GM12878 (cell line): ENCODE measurements around the gene ALDH3A2. TPM values are rescaled to one million over a fixed set of nuclear protein-coding genes. Genes with fewer than 3 reads are reported as not detected.

ENCODE experiments used
- ATAC-seq: fragments of 200-7000 bp; cut with Tn5 transposase; 3 replicates; pipeline ENCODE4 v1.9.1; 2020; ENCODE audit warnings: mild to moderate bottlenecking, moderate library complexity
- BruUV-seq: library from RNA; stranded (reverse); fragments of 400-500 nt; replicated peaks from 2 replicates; lab custom pipeline; 2021; lab: Mats Ljungman, UMichigan
- CTCF ChIA-PET: fragments of 300-600 bp; sonication (Branson Sonifier 250); formaldehyde crosslinking; extraction: SDS; loops from one replicate; lab custom pipeline; 2021; ENCODE audit warnings: inconsistent platforms; lab: Yijun Ruan, JAX
- POLR2A ChIA-PET: fragments of 350-600 bp; formaldehyde crosslinking; extraction: SDS; loops from one replicate; lab custom pipeline; 2021; ENCODE audit warnings: inconsistent platforms; lab: Charles Lee
- RAD21 ChIA-PET: fragments of 300-600 bp; sonication (Branson Sonifier 250); formaldehyde crosslinking; loops from one replicate; lab custom pipeline; 2023; ENCODE audit warnings: antibody characterized with exemption; ENCODE audit not compliant: unreplicated experiment; lab: Charles Lee
- SMC1A ChIA-PET: fragments of 300-600 bp; sonication (Branson Sonifier 250); formaldehyde crosslinking; loops from one replicate; lab custom pipeline; 2023; ENCODE audit not compliant: unreplicated experiment, uncharacterized antibody; lab: Charles Lee
- DNase-seq: peaks from one replicate; pipeline ENCODE4 v3.0.0-alpha.2; 2011; ENCODE audit warnings: low read depth, low spot score
- FAIRE-seq: peaks from 3 replicates; lab custom pipeline; 2011; peaks lifted over from hg19 to GRCh38; lab: Jason Lieb, UNC
- H2AFZ ChIP-seq: 2 replicates; pipeline ENCODE4 v1.6.0; 2011; ENCODE audit warnings: low read depth, low read length, control low read depth; ENCODE audit not compliant: control insufficient read depth
- H3K27ac ChIP-seq: 2 replicates; pipeline ENCODE4 v1.5.1; 2011; ENCODE audit warnings: control low read depth; ENCODE audit not compliant: control insufficient read depth, insufficient read depth
- H3K27me3 ChIP-seq, 2 experiments: replicated peaks in 1 of 2; 2 replicates each; pipeline versions ENCODE4 v1.6.0 to v1.6.1; 2011; ENCODE audit warnings: low read length in 1 of 2; ENCODE audit not compliant: control insufficient read depth in 2 of 2, insufficient read depth in 2 of 2
- H3K36me3 ChIP-seq, 2 experiments: 2 replicates each; pipeline ENCODE4 v1.5.1; 2011; ENCODE audit warnings: low read length in 1 of 2; ENCODE audit not compliant: control insufficient read depth in 2 of 2, insufficient read depth in 2 of 2
- H3K4me1 ChIP-seq: 2 replicates; pipeline ENCODE4 v1.6.1; 2011; ENCODE audit warnings: mild to moderate bottlenecking, low read length, moderate library complexity, mixed read lengths; ENCODE audit not compliant: control insufficient read depth, insufficient read depth
- H3K4me2 ChIP-seq: 2 replicates; pipeline ENCODE4 v1.6.0; 2011; ENCODE audit warnings: control low read depth; ENCODE audit not compliant: control insufficient read depth, insufficient read depth
- H3K4me3 ChIP-seq: fragments of 200-600 bp; sonication (generic); 2 replicates; pipeline ENCODE4 v1.5.1; 2016
- H3K79me2 ChIP-seq: 2 replicates; pipeline ENCODE4 v1.6.0; 2011; ENCODE audit warnings: low read length; ENCODE audit not compliant: control insufficient read depth, insufficient read depth
- H3K9ac ChIP-seq: 2 replicates; pipeline ENCODE4 v1.8.0; 2011; ENCODE audit warnings: low read length, control low read depth, mixed read lengths; ENCODE audit not compliant: control insufficient read depth, insufficient read depth
- H3K9me3 ChIP-seq: replicated peaks from 3 replicates; pipeline ENCODE4 v1.5.1; 2011; ENCODE audit warnings: mild to moderate bottlenecking, low read length; ENCODE audit not compliant: control insufficient read depth, insufficient read depth
- H4K20me1 ChIP-seq: 2 replicates; pipeline ENCODE4 v1.6.0; 2011; ENCODE audit not compliant: control insufficient read depth, insufficient read depth
- EED ChIP-seq: sonication (generic); IDR thresholded peaks from 2 replicates; pipeline ENCODE4 v1.6.1; 2016; ENCODE audit warnings: antibody characterized with exemption, low read depth
- EZH2 ChIP-seq: IDR thresholded peaks from 2 replicates; pipeline ENCODE4 v1.6.1; 2012; ENCODE audit warnings: low read depth, mild to moderate bottlenecking, control low read depth, inconsistent platforms, low read length, borderline replicate concordance; ENCODE audit not compliant: control insufficient read depth
- FOXK2 ChIP-seq: fragments of 450-650 bp; IDR thresholded peaks from 2 replicates; pipeline ENCODE4 v1.6.1; 2017; ENCODE audit warnings: mild to moderate bottlenecking, moderate library complexity
- FOXM1 ChIP-seq: IDR thresholded peaks from 2 replicates; pipeline ENCODE4 v1.6.1; 2012; ENCODE audit warnings: low read depth, mild to moderate bottlenecking, inconsistent platforms, low read length, moderate library complexity
- GABPA ChIP-seq: IDR thresholded peaks from 2 replicates; pipeline ENCODE4 v1.6.1; 2014; ENCODE audit warnings: antibody characterized with exemption, low read depth, mild to moderate bottlenecking, inconsistent platforms
- HDAC2 ChIP-seq: fragments of 200-600 bp; sonication (generic); IDR thresholded peaks from 2 replicates; pipeline ENCODE4 v1.6.1; 2017
- HDAC6 ChIP-seq: fragments of 200-600 bp; sonication (generic); IDR thresholded peaks from one replicate; pipeline ENCODE4 v1.8.0; 2017; ENCODE audit warnings: antibody characterized with exemption; ENCODE audit not compliant: unreplicated experiment
- IKZF1 ChIP-seq: fragments of 450-650 bp; conservative IDR thresholded peaks from 2 replicates; pipeline ENCODE4 v1.6.1; 2017; ENCODE audit warnings: antibody characterized with exemption, mild to moderate bottlenecking
- MAX ChIP-seq: IDR thresholded peaks from 2 replicates; pipeline ENCODE4 v1.6.1; 2012; ENCODE audit warnings: low read depth, low read length, improper control_type of control experiment
- MEF2A ChIP-seq: IDR thresholded peaks from 2 replicates; pipeline ENCODE4 v1.6.1; 2011; ENCODE audit warnings: low read depth, mild to moderate bottlenecking, low read length, moderate library complexity; ENCODE audit not compliant: insufficient read depth
- PML ChIP-seq: IDR thresholded peaks from 2 replicates; pipeline ENCODE4 v1.6.1; 2012; ENCODE audit warnings: low read length, inconsistent platforms
- POU2F2 ChIP-seq: IDR thresholded peaks from 3 replicates; pipeline ENCODE4 v1.6.1; 2011; ENCODE audit warnings: low read depth, mild to moderate bottlenecking, low read length, borderline replicate concordance
- RBBP5 ChIP-seq: fragments of 200-600 bp; sonication (generic); conservative IDR thresholded peaks from 2 replicates; pipeline ENCODE4 v1.6.1; 2016
- RELA ChIP-seq: fragments of 450-650 bp; IDR thresholded peaks from 2 replicates; pipeline ENCODE4 v1.8.0; 2014; ENCODE audit warnings: borderline replicate concordance; ENCODE audit not compliant: partially characterized antibody
- RUNX3 ChIP-seq: IDR thresholded peaks from 2 replicates; pipeline ENCODE4 v1.6.1; 2012; ENCODE audit warnings: low read length, inconsistent platforms
- SIN3A ChIP-seq: IDR thresholded peaks from 2 replicates; pipeline ENCODE4 v1.6.1; 2012; ENCODE audit warnings: low read depth, low read length, improper control_type of control experiment
- STAT1 ChIP-seq: fragments of 450-650 bp; conservative IDR thresholded peaks from 2 replicates; pipeline ENCODE4 v1.6.1; 2014; ENCODE audit warnings: antibody characterized with exemption, mild to moderate bottlenecking
- USF1 ChIP-seq: IDR thresholded peaks from 2 replicates; pipeline ENCODE4 v1.6.1; 2011; ENCODE audit warnings: borderline replicate concordance, low read depth, mild to moderate bottlenecking, moderate library complexity, mixed read lengths, low read length; ENCODE audit not compliant: insufficient read depth; ENCODE audit errors: extremely low read length
- YBX1 ChIP-seq: fragments of 450-650 bp; IDR thresholded peaks from 2 replicates; pipeline ENCODE4 v1.6.1; 2016; ENCODE audit warnings: antibody characterized with exemption
- ZBTB40 ChIP-seq: fragments of 450-650 bp; IDR thresholded peaks from 2 replicates; pipeline ENCODE4 v1.6.1; 2016; ENCODE audit warnings: mild to moderate bottlenecking, moderate library complexity, borderline replicate concordance
- WGBS: methylation state at CpG from one replicate; pipeline ENCODE4 v1.1.6; 2016; ENCODE audit warnings: low lambda C conversion rate; ENCODE audit not compliant: insufficient replicate concordance, insufficient coverage; ENCODE audit errors: missing lambda C conversion rate; 5-methylcytosine and 5-hydroxymethylcytosine counted together
- in situ Hi-C: fragments of 300-500 bp; cut with MboI; formaldehyde crosslinking; loops from 9 replicates; pipeline ENCODE4 v1.14.3; 2018; ENCODE audit warnings: mixed read lengths
- intact Hi-C: fragments of 100-400 bp; cut with micrococcal nuclease; formaldehyde crosslinking; loops from one replicate; pipeline ENCODE4 v1.14.2; 2022; ENCODE audit not compliant: unreplicated experiment
- polyA plus RNA-seq, 11 experiments: library from polyadenylated mRNA; depleted of rRNA in 4 of 11; unstranded in 6 of 11; stranded (reverse) in 5 of 11; fragments of >200 nt; fragmentation: Nextera tagmentation in 4 of 11; fragmentation: Illumina TruSeq in 1 of 11; extraction: Ambion mirVana in 4 of 11; extraction: Trizol in 1 of 11; gene quantifications; 1 replicate in 1 of 11; 2 replicates in 10 of 11; pipeline versions ENCODE4 v1.2.1 to v1.2.3, GENCODE V29; 2011 to 2016; ENCODE audit warnings: inconsistent platforms in 2 of 11, missing spikeins in 2 of 11, low read depth in 1 of 11
- total RNA-seq, 4 experiments: library from RNA; depleted of rRNA in 3 of 4; stranded (reverse); fragments of >200 nt in 3 of 4; fragmentation: Illumina TruSeq in 1 of 4; extraction: Trizol in 1 of 4; gene quantifications; 2 replicates each; pipeline versions ENCODE4 v1.2.1 to v1.2.3, GENCODE V29; 2013 to 2021

The ALDH3A2 gene
- total and polyA plus RNA-seq, 10 of the 15 experiments (the other 5 are each of a cell fraction or from before 2014, with no cell fraction given) = 5.0 to 37.0 (median 26.1) TPM

GRCh38 chr17:19708431-19709175, 60.1 kb downstream of the ALDH3A2 start:
- FAIRE-seq (no peak), ATAC-seq (no peak), DNase-seq (no peak)
- ChIA-PET RAD21 (no interaction called here), SMC1A (no interaction called here), POLR2A (no interaction called here), CTCF (no interaction called here)
- no peak overlapping the region for H3K4me3 ChIP-seq
- no peaks in the 10 kb centered on the region for H3K9me3 ChIP-seq
- 42% methylated on average over 6 of the region's 6 CpGs for WGBS
- no TSS peak for BruUV-seq
- in situ Hi-C loops (no loop called here), intact Hi-C loops (no loop called here)
- TF ChIP-seq EED = no peak
- TF ChIP-seq HDAC6 = no peak
- TF ChIP-seq IKZF1 = no peak
- no peak for TF ChIP-seq SIN3A
- TF ChIP-seq PML = no peak
- TF ChIP-seq YBX1 = no peak
- TF ChIP-seq RELA = no peak
- TF ChIP-seq GABPA = no peak
- TF ChIP-seq HDAC2 = no peak
- TF ChIP-seq EZH2 = no peak
- no peak for TF ChIP-seq MAX
- no peak for TF ChIP-seq POU2F2
- no peak for TF ChIP-seq MEF2A
- TF ChIP-seq RUNX3 = no peak
- TF ChIP-seq USF1 = no peak
- no peak for TF ChIP-seq ZBTB40
- no peak for TF ChIP-seq FOXK2
- no peak for TF ChIP-seq STAT1
- TF ChIP-seq RBBP5 = no peak
- TF ChIP-seq FOXM1 = no peak
- no peaks in the 10 kb centered on the region for H3K79me2 ChIP-seq
- no peak overlapping the region for H3K9ac ChIP-seq
- no peak overlapping the region for H3K4me2 ChIP-seq
- no peaks in the 10 kb centered on the region for H3K4me1 ChIP-seq
- H2AFZ ChIP-seq = no peak overlapping the region
- no peaks in the 10 kb centered on the region for H3K36me3 ChIP-seq
- H4K20me1 ChIP-seq = no peaks in the 10 kb centered on the region
- H3K27me3 ChIP-seq = no peaks in the 10 kb centered on the region
- H3K27ac ChIP-seq = no peak overlapping the region
